ENCODE measurements around the gene KRT26. TPM values are rescaled to one million over a fixed set of nuclear protein-coding genes. Genes with fewer than 3 reads are reported as not detected.

Gene KRT26
- total RNA-seq, 2 experiments from 2014 or later: not detected

GRCh38 chr17:40812639-40813038, 40.6 kb upstream of the KRT26 start:
- no peak overlapping the region for H3K4me3 Mint-ChIP-seq
- H3K36me3 Mint-ChIP-seq (ENCODE audit: low read depth): peaks cover 12% of the 10 kb centered on the region
- peaks cover 2% of the 10 kb centered on the region for H3K9me3 Mint-ChIP-seq
- H3K4me1 Mint-ChIP-seq: peaks cover 9% of the 10 kb centered on the region
- H3K27ac Mint-ChIP-seq: no peak overlapping the region
- DNase-seq: no peak
- POLR2A ChIA-PET: no interaction called here
- H3K27me3 Mint-ChIP-seq: peaks cover 49% of the 10 kb centered on the region
- CTCF ChIA-PET: interaction anchor here (0.8 kb wide), 1 partner anchor 850 kb away, joined by 4 read pairs; no protein-coding TSS in a partner anchor

- Mint-ChIP-seq H3K9me3 (peaks cover 2% of the 10 kb centered on the region), H3K36me3 (ENCODE audit: low read depth) (no peaks in the 10 kb centered on the region), H3K4me3 (no peak overlapping the region), H3K27me3 (peaks cover 66% of the 10 kb centered on the region), H3K4me1 (no peaks in the 10 kb centered on the region), H3K27ac (no peak overlapping the region)
- no peak for DNase-seq
- POLR2A ChIA-PET: no interaction called here
- CTCF ChIA-PET: no interaction called here
These were observed 38.5 kb upstream of the KRT26 start for GRCh38 chr17:40810494-40810893.

- H3K4me1 Mint-ChIP-seq: no peaks in the 10 kb centered on the region
- H3K9me3 Mint-ChIP-seq: peaks cover 2% of the 10 kb centered on the region
- no peaks in the 10 kb centered on the region for H3K36me3 Mint-ChIP-seq (ENCODE audit: low read depth)
- ChIA-PET POLR2A (no interaction called here), CTCF (interaction anchor here (0.8 kb wide), 1 partner anchor 9 kb away, joined by 3 read pairs; no protein-coding TSS in a partner anchor)
- DNase-seq: no peak
- H3K27me3 Mint-ChIP-seq: peaks cover 72% of the 10 kb centered on the region
- no peak overlapping the region for H3K4me3 Mint-ChIP-seq
- no peak overlapping the region for H3K27ac Mint-ChIP-seq
These were observed 37.9 kb upstream of the KRT26 start for GRCh38 chr17:40809721-40810421.

GRCh38 chr17:40806131-40806530, 34.1 kb upstream of the KRT26 start:
- no peak overlapping the region for H3K4me3 Mint-ChIP-seq

GRCh38 chr17:40803617-40804082, 31.6 kb upstream of the KRT26 start:
- no peaks in the 10 kb centered on the region for H3K36me3 Mint-ChIP-seq (ENCODE audit: low read depth)
- H3K4me3 Mint-ChIP-seq: no peak overlapping the region
- ChIA-PET CTCF (interaction anchor here (1.7 kb wide), 1 partner anchor 859 kb away, joined by 4 read pairs; no protein-coding TSS in a partner anchor), POLR2A (no interaction called here)
- no peaks in the 10 kb centered on the region for H3K9me3 Mint-ChIP-seq
- H3K27me3 Mint-ChIP-seq: peaks cover 44% of the 10 kb centered on the region
- peaks cover 3% of the 10 kb centered on the region for H3K4me1 Mint-ChIP-seq
- peak; percentile 78 for DNase-seq
- no peak overlapping the region for H3K27ac Mint-ChIP-seq

More at GRCh38 chr17:40806131-40806530, 34.1 kb upstream of the KRT26 start:
- no peaks in the 10 kb centered on the region for H3K9me3 Mint-ChIP-seq
- H3K36me3 Mint-ChIP-seq (ENCODE audit: low read depth): no peaks in the 10 kb centered on the region
- POLR2A ChIA-PET: no interaction called here
- H3K27ac Mint-ChIP-seq: no peak overlapping the region
- H3K4me1 Mint-ChIP-seq: peaks cover 3% of the 10 kb centered on the region
- CTCF ChIA-PET: interaction anchor here (1.0 kb wide), 2 partner anchors 13 to 862 kb away, joined by 3 to 4 read pairs; no protein-coding TSS in a partner anchor
- H3K27me3 Mint-ChIP-seq: peaks cover 57% of the 10 kb centered on the region
- no peak for DNase-seq

GRCh38 chr17:40801157-40801556, 29.2 kb upstream of the KRT26 start:
- no peaks in the 10 kb centered on the region for H3K36me3 Mint-ChIP-seq (ENCODE audit: low read depth)
- no peak overlapping the region for H3K27ac Mint-ChIP-seq
- ChIA-PET POLR2A (no interaction called here), CTCF (no interaction called here)
- no peak for DNase-seq
- no peaks in the 10 kb centered on the region for H3K9me3 Mint-ChIP-seq
- peaks cover 40% of the 10 kb centered on the region for H3K27me3 Mint-ChIP-seq
- peaks cover 3% of the 10 kb centered on the region for H3K4me1 Mint-ChIP-seq
- H3K4me3 Mint-ChIP-seq: no peak overlapping the region

- H3K4me1 Mint-ChIP-seq: peaks cover 3% of the 10 kb centered on the region
- ChIA-PET POLR2A (no interaction called here), CTCF (no interaction called here)
- peaks cover 36% of the 10 kb centered on the region for H3K27me3 Mint-ChIP-seq
- DNase-seq: no peak
- no peaks in the 10 kb centered on the region for H3K36me3 Mint-ChIP-seq (ENCODE audit: low read depth)
- no peak overlapping the region for H3K4me3 Mint-ChIP-seq
- H3K27ac Mint-ChIP-seq: no peak overlapping the region
- no peaks in the 10 kb centered on the region for H3K9me3 Mint-ChIP-seq
These were observed 28.4 kb upstream of the KRT26 start for GRCh38 chr17:40800381-40800780.

- H3K9me3 Mint-ChIP-seq: no peaks in the 10 kb centered on the region
- H3K4me1 Mint-ChIP-seq: peaks cover 3% of the 10 kb centered on the region
- POLR2A ChIA-PET: no interaction called here
- no peak for DNase-seq
- peaks cover 32% of the 10 kb centered on the region for H3K27me3 Mint-ChIP-seq
- no peak within 1 kb of the TSS for H3K27ac Mint-ChIP-seq
- H3K36me3 Mint-ChIP-seq (ENCODE audit: low read depth): no peaks in the 10 kb centered on the region
- no peak within 1 kb of the TSS for H3K4me3 Mint-ChIP-seq
- CTCF ChIA-PET: no interaction called here
These were observed 27.9 kb upstream of the KRT26 start, which contains the start of gene KRT28 for GRCh38 chr17:40799859-40800258. KRT28 (minus strand) TSS chr17:40799959; CDS start chr17:40799893, 66 bp downstream.

GRCh38 chr17:40796846-40797245, 24.8 kb upstream of the KRT26 start:
- Mint-ChIP-seq H3K4me3 (no peak overlapping the region), H3K4me1 (no peaks in the 10 kb centered on the region), H3K27ac (no peak overlapping the region), H3K9me3 (no peaks in the 10 kb centered on the region), H3K27me3 (peaks cover 33% of the 10 kb centered on the region), H3K36me3 (ENCODE audit: low read depth) (no peaks in the 10 kb centered on the region)
- DNase-seq: no peak
- CTCF ChIA-PET: interaction anchor here (1.0 kb wide), 1 partner anchor 866 kb away, joined by 3 read pairs; no protein-coding TSS in a partner anchor
- POLR2A ChIA-PET: no interaction called here

- CTCF ChIA-PET: no interaction called here
- Mint-ChIP-seq H3K27ac (no peak overlapping the region), H3K4me3 (no peak overlapping the region), H3K36me3 (ENCODE audit: low read depth) (no peaks in the 10 kb centered on the region), H3K27me3 (peaks cover 33% of the 10 kb centered on the region), H3K9me3 (no peaks in the 10 kb centered on the region), H3K4me1 (no peaks in the 10 kb centered on the region)
- DNase-seq: no peak
- POLR2A ChIA-PET: no interaction called here
These were observed 23.1 kb upstream of the KRT26 start for GRCh38 chr17:40795019-40795667.

- Mint-ChIP-seq H3K4me3 (no peak overlapping the region), H3K36me3 (ENCODE audit: low read depth) (no peaks in the 10 kb centered on the region), H3K4me1 (no peaks in the 10 kb centered on the region), H3K9me3 (no peaks in the 10 kb centered on the region), H3K27me3 (peaks cover 30% of the 10 kb centered on the region), H3K27ac (no peak overlapping the region)
- DNase-seq: no peak
- ChIA-PET CTCF (no interaction called here), POLR2A (no interaction called here)
These were observed 22.5 kb upstream of the KRT26 start for GRCh38 chr17:40794466-40794865.

- Mint-ChIP-seq H3K27ac (no peak overlapping the region), H3K4me3 (no peak overlapping the region), H3K27me3 (peaks cover 27% of the 10 kb centered on the region), H3K4me1 (no peaks in the 10 kb centered on the region), H3K36me3 (ENCODE audit: low read depth) (no peaks in the 10 kb centered on the region), H3K9me3 (no peaks in the 10 kb centered on the region)
- no peak for DNase-seq
- CTCF ChIA-PET: no interaction called here
- POLR2A ChIA-PET: no interaction called here
These were observed 21.8 kb upstream of the KRT26 start for GRCh38 chr17:40793832-40794231.

GRCh38 chr17:40791787-40792436, 19.9 kb upstream of the KRT26 start:
- POLR2A ChIA-PET: no interaction called here

More at GRCh38 chr17:40791787-40792436, 19.9 kb upstream of the KRT26 start:
- Mint-ChIP-seq H3K36me3 (ENCODE audit: low read depth) (no peaks in the 10 kb centered on the region), H3K27me3 (peaks cover 26% of the 10 kb centered on the region), H3K9me3 (no peaks in the 10 kb centered on the region), H3K4me1 (no peaks in the 10 kb centered on the region), H3K4me3 (no peak overlapping the region), H3K27ac (no peak overlapping the region)
- CTCF ChIA-PET: no interaction called here
- DNase-seq: no peak

Data from activated CD4-positive, alpha-beta T cell treated with anti-CD3 and anti-CD28 coated beads, Interleukin-2, amount 10 ng/mL, durations not matched to agents 7 days and 5 days (primary cell).